Measurements from ENCODE around the gene AUTS2.

Gene AUTS2

DNA sequence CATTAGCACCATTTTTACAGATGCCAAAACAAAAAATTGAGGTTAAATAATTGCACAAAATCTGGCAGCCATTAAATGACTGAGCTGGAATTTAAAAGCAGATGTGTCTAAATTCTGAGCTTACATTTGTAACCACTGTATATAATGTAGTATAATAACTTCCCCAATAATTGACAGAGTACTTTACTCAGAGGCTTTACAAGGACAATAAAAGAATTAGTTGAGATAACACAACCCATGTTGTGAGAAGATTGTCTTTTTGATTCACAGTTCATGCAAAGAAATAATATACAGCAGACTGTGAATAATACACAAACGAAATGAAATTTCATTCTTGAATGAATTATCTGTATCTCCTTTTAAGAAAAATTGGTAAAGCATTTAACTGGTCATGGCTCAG, 417.1 kb downstream of the AUTS2 start:
- no peak for DNase-seq

DNA sequence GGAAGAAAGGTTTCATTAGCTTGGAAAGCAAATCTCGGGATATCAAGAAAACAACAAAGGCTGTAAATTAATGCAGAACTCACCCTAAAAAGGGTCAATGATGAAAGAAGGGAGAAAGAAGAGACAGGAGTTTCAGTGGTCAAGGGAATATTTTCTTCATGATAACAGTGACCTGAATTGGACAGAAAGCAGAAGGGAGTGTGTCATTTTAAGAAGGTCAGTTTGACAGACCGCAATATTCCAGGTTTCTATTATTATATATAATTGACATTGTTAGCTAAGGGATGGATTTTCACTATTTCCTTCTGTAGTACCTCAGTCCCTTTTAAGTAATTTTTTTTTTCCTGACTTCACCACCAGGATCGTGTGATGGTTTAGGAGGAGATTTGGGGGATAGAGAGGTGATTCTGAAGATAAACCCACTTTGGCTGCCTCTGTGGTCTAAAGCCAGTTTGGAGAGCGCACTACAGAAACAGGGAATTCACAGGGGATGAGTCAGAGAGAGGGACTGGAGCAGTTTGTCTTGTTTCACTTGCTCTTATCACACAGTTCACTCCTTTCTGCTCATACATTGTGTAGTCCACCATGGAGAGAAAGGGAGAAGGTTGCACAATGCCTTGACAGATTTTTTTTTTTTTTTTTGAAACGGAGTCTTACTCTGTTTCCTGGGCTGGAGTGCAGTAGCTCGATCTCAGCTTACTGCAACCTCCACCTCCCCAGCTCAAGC, 417.9 kb downstream of the AUTS2 start:
- no peak for DNase-seq

GRCh38 chr7:70017357-70017756, 419.1 kb downstream of the AUTS2 start:
- DNase-seq = no peak

DNA sequence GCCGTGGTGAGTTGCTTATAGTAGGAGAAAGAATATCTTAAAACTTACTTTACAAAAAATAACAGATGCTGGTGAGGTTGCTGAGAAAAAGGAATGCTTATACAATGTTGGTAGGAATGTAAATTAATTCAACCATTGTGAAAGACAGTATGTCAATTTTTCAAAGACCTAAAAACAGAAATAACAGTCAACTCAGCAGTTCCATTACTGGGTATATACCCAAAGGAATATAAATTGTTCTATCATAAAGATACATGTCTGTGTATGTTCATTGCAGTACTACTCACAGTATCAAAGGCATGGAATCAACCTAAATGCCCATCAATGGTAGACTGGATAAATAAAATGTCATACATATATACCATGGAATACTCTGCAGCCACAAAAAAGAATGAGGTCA, 420.4 kb downstream of the AUTS2 start:
- DNase-seq = no peak

GRCh38 chr7:70027867-70028266, 429.6 kb downstream of the AUTS2 start:
- no peak for DNase-seq

DNA sequence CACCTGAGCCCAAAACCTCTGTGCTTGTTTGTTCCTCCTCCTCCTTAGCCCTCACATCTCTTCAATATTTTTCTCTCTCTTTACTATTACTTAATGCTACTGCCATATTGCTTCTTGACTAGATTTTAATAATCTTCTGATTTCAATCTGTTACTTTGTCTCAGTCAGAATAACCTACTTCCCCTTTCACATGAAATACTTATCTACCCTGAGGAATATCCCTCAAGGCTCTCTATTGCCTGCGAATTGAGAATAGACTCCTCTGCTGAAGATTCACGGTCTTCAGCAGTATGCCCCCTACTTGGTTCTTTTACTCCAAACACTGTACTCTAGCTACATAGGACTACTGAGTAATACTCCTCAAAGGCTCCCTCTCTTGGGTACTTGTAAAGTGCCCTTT, 430.3 kb downstream of the AUTS2 start:
- DNase-seq = no peak

- no peak for DNase-seq
Measured at GRCh38 chr7:70029993-70030392, 431.7 kb downstream of the AUTS2 start.

GRCh38 chr7:70030745-70031144, 432.5 kb downstream of the AUTS2 start:
- no peak for DNase-seq

DNA sequence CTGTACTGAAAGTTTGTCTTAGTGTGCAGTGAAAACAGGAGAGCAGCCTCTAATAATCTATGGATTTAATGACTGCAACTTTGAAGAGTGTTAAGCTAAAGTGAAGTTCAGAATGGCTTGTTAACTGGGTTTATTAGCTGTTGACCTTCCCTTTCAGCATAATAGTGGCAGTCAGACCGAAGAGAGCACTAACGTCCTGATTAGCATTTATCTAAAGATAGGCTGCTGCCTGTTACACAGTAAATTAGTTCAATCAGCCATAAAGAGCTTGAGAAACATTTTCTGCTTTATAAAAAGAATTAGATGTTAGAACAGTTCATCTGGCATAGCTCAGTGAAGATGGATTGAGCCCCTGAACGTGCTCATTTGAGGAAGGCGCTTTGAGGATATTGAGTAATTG, 433.0 kb downstream of the AUTS2 start:
- DNase-seq = no peak

GRCh38 chr7:70032649-70033048, 434.4 kb downstream of the AUTS2 start:
- DNase-seq = no peak

- DNase-seq = no peak
Measured at GRCh38 chr7:70033226-70033625, 435.0 kb downstream of the AUTS2 start.

DNA sequence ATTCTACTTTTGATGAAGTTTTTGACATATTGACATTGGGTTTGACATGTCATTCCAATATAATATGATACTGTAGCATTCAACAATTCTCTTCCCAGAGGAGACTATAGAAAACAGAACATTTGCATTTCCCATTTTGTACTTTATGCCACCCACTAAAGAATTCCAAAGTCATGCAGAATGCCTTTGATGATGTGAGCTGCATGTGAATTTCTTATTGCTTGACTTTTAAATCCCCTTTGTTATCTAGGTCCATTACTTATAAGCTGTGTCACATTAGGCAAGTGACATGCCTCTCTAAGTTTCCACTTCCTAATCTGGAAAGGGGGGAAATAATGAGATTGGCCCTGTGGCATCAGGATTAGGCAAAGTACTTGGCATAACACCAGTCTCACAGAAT, 436.7 kb downstream of the AUTS2 start:
- no peak for DNase-seq

DNA sequence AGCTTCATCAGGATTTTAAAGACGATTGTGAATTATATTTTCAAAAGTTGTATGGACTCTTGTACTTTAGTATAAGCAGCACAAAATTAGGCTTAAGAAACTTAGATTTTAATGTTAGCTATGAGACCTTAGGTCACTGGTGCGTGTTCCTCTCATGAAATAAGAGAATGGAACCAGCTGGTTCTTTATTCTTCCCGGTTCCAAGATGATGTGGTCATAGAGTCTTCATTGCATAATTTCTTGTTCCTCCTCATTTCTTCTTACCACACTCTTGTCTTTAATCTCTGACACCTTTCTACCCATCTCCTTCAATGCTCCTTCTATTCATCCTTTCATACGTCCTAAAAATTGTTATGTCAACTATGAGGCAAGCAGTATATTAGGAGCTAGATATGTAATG, 437.2 kb downstream of the AUTS2 start:
- no peak for DNase-seq

GRCh38 chr7:70035955-70036354, 437.7 kb downstream of the AUTS2 start:
- no peak for DNase-seq

DNA sequence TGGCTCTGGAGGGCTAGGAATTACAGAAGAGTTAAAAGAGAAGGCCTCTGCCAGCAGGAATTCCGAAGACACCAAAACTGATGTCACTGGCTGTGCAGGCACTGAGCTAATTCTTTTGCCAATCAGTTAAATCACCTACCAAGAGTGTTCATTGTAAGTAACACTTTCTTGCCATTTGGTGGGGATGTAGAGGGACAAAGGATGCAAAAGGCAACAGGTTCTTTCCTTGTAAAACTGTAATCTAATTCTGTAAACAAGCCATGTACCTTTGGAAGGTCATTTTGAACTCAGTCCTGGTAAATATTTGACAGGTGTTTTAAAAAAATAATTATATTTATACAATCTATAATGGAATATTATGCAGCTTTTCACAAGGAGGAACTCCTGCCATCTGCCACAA, 438.4 kb downstream of the AUTS2 start:
- no peak for DNase-seq

DNA sequence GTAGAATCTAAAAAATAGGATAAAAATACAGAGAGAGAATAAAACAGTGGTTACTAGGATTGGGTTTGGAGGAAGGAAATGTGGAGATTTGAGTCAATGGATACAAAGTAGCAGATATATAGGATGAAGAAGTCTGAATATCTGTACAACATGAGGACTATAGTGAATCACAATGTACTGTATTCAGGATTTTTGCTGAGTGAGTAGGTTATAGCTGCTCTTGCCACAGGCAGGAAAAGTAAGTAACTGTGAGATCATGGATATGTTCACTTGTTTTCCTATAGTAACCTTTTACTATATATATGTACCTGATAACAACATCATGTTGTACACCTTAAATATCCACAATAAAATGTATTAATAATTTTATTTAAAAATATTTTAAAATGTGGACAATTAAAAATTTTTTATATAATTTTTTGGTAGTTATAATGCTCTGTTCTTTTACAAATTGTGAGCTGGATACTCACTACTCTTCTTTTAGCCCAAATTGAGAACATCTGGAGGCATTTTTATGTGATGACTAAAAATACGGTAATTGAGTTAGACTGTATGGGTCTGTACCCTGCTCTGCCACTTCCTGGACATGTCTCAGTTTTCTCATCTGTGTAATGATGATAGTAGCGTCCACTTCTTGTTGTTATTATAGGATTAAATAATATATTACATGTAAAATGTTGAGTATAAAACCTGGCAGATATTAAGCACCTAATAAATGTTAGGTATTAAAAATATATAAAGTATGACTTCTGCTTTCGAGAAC, 439.1 kb downstream of the AUTS2 start:
- no peak for DNase-seq

DNA sequence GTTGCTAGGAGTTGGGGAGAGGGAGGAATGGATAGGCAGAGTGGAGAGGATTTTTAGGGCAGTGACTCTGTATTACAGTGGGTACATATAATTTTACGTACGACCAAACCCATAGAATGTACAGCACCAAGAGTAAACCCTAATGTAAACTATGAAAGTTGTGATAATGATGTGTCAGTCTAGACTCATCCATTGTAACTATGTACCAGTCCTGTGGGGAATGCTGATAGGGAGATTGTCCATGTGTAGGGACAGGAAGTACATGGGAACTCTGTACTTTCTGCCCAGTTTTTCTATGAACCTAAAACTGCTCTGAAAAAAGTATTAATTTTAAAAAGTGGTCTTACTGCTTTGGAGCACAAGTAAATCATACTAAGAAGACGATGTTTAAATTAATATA, 441.8 kb downstream of the AUTS2 start:
- no peak for DNase-seq

DNA sequence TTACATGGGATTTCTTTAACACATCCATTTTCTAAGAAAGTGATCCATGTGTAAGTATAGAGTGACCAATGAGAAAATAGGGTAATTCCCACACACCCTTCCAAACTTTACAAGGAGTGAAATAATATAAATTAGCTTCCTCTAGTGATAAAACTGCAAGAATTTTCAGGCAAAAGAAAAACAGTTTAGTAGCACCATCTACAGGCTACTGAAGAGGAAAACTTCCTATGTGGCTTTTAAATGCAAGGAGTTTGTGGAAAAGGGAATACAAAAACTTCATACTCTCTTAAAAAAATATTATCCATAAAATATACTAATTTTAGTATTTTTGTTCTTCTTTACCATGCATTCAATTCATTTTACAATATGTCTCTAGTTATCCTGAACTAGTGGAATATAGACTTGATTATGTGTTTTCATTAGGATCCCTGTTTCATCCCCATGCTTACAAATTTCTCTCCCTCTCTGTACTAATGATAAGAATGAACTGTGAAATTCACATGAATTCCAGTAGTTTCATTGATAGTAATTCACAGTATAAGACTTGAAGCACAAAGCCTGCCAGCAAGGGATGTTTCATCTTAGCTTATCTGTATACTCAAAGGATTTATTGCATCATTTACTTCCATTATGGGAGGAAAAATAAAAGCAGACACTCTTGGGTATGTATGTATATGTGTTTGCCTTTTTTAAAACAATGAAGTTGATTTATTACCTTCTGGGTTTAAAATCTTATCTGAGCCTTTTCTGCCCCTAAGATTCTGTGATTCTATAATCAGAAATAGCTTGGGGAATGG, 442.9 kb downstream of the AUTS2 start:
- no peak for DNase-seq

DNA sequence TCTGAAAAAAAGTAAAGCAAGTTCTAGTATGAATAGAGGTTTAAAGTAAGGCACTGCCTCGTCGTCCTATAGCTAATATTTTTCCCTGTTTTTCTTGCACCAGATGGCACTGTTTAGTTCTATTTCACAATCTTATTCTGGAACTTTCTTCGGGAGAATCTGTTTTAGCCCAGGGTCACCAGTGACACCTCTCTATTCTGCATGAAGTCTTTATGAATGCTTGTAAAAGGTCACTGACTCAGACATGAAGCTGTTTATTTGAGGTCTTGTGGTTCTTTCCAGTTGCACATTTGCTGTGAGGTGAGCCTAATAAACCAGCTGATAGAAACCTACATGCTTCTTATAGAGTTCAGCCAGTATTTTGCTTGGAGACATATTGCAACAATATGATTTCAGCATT, 444.3 kb downstream of the AUTS2 start:
- DNase-seq = no peak

GRCh38 chr7:70043015-70043538, 444.8 kb downstream of the AUTS2 start:
- DNase-seq = no peak

GRCh38 chr7:70044064-70044463, 445.8 kb downstream of the AUTS2 start:
- DNase-seq = no peak

- DNase-seq = no peak
Measured at GRCh38 chr7:70044525-70044924, 446.2 kb downstream of the AUTS2 start.

GRCh38 chr7:70044981-70045380, 446.7 kb downstream of the AUTS2 start:
- DNase-seq = no peak

DNA sequence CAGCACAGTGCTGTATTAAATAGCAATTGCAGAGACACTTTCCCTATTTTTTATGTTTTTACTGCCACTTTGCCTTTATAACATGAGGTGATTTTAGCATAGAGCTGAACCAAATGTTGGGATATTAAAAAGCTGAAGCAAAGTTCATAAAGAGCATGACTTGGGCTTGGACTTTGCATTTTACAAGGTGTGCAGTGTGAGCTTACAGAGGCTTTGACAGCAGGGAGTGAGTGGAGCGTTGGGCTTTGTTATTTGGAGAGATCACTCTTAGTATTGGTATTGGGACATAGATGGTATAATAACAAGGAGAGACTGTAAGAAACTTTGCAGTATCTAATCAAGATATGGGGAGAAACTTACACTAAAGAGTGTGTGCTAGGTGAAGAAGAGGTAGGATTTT, 449.1 kb downstream of the AUTS2 start:
- DNase-seq = no peak

Data from left hindlimb (tissue), 1 donor.